Panc1 (cell line): ENCODE results near the gene SMURF2.

ENCODE experiments used
- CTCF ChIP-seq: fragments of 450-650 bp; IDR thresholded peaks from 2 replicates; pipeline ENCODE4 v1.5.1; 2017; ENCODE audit warnings: mild to moderate bottlenecking
- POLR2AphosphoS5 ChIP-seq: IDR thresholded peaks from 2 replicates; pipeline ENCODE4 v1.6.1; 2012; ENCODE audit warnings: mild to moderate bottlenecking, low read depth, low read length, moderate library complexity

- TF ChIP-seq CTCF (no peak), POLR2AphosphoS5 (no peak)
Observed at GRCh38 chr17:64505340-64506200, 156.5 kb downstream of the SMURF2 start.
